Measurements from ENCODE around the gene STX16.

Gene STX16

DNA sequence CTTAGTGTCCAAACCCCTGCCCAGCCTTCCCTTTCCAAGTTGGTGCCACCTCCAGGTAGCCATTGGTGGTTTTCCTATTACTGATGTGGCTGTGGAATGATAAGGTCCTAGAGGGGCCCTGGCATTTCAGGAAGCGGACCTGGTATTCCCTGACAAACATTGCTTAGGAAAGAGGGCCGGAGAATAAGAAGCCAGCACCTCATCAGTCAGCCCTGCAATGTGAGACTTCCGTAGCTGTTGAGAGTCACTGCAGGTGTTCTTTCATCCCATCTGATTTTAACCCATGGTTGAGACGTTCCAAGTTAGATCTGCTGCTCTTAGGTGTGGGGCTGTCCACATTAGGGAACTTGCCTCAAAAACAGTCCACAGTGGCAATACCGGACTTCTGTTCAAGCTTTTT is 26.7 kb downstream of the STX16 start:
- DNase-seq = no peak

GRCh38 chr20:58678806-58679205 is 27.7 kb downstream of the STX16 start:
- DNase-seq = no peak

DNA sequence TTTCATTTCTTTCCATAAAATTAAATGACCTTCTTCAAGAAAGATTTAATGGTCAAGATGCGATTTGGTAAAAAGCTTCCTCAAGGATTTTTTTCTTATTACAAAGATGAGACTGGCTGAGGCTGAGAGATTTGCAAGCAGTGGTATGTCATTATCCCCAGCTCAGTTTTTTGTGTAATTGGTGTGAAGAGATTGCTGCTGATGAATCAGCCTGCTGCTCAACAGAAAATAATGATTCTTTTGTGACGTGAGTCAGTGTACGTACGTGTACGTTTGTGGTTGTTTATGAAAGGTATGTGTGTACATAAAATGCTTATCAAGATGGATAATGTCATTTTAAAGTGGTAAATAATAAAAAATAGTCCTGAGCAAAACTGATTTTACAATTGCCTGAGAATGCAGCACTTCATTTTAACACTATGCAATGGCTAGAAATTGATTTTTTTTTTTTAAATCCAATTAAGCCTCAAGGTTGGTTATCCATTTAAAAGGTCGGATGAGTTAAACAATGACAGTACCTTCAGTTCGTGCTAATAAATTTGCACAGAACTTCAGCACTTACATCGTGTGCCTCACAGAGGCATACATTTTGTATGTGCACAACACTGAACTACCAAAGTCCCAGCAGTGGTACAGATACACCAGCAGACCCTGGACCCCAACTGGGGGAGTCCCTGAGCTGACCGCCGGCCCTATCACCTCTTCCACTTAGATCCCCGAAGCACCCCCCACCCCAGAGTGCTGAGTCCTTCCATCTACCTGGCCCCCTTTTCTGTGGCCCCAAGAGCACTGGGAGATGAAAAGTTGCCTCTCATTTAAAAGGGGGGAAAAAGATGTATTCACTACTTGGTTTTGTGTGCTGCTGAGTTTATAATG is 31.8 kb downstream of the STX16 start:
- DNase-seq = no peak

DNA sequence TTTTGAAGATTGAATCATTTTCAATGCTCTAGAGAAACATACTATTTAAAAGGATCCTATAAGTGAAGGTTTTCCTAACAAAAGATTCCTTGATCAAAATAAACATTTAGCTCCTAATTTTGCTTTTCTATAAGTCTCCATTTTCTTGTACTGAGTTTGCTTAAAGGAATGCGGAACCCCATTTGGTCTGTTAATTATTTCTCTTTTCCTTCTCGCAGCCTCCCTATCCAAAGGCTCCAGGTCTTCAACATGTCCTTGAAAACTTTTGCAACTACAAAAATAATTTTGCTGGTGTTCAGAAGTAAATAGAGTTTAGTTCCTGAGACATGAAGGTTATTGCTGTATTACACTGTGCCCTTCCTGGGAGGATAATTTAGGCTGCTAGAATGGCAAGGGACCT is 33.2 kb downstream of the STX16 start:
- no peak for DNase-seq

GRCh38 chr20:58685988-58686387 is 34.9 kb downstream of the STX16 start:
- DNase-seq = no peak

DNA sequence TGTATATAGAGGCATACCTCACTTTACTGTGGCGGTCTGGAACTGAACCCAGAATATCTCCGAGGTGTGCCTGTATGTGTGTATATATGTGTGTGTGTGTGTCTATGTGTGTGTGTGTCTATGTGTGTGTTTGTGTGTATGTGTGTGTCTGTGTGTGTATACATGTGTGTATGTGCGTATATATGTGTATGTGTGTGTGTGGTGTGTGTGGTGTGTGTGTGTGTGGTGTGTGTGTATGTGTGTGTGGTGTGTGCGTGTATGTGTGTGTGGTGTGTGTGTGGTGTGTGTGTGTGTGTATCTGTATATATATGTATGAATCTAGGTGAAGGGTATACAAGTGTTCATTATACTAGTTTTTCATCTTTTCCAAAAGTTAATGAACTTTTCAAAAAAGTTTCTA is 37.3 kb downstream of the STX16 start:
- DNase-seq = no peak

DNA sequence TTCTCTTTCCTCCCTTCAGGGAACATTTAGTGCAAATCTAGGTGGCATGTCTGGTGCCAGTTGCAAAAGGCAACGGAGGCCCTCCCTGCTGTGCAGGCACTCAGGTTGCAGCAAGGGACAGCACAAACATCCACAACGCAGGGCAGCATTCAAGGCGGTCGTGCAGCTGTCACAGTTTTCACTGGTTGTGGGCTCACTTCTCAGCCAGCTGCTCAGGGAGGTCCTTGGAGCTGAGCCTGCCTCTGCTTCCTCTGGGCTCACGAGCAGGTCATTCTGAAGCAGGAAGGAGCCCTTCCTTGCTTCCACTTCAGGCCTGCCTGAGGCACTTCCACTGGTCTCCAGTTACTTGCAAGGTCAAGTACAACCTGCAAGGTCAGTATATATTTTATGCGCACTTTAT is 37.8 kb downstream of the STX16 start:
- no peak for DNase-seq

DNA sequence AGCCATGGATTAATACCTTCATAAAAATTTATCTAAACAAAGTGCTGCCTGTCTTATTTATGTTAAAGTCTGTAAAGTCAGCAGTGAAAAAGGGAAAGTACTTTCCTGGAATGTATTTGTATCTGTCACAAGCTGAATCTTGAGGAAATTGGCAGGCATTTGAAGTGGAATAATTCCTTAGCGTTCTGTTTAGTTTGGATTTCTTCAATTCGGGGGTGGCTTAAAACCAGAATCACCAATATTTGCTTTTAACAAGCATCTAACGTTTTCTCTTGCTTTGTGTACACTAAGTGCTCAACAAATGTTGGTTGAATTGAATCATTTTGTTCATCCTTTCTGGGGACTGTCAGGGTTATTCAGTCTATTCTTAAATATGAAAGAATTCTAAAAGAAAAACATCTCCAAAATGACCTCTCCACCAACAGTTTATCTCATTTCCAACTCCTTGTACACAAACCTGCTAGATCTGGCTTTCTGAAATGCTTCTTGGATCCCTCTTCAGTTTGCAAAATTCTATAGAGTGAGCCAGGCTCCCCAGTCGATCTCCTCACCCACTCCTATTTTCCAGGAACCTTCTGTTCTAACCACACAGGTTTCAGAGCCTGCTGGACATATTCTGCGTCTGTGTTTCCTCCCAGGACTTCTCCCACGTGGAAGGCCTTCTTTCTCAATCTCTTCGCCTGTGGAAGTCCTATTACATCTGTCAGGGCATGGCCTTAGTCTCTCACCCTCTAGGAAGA is 39.5 kb downstream of the STX16 start:
- no peak for DNase-seq

DNA sequence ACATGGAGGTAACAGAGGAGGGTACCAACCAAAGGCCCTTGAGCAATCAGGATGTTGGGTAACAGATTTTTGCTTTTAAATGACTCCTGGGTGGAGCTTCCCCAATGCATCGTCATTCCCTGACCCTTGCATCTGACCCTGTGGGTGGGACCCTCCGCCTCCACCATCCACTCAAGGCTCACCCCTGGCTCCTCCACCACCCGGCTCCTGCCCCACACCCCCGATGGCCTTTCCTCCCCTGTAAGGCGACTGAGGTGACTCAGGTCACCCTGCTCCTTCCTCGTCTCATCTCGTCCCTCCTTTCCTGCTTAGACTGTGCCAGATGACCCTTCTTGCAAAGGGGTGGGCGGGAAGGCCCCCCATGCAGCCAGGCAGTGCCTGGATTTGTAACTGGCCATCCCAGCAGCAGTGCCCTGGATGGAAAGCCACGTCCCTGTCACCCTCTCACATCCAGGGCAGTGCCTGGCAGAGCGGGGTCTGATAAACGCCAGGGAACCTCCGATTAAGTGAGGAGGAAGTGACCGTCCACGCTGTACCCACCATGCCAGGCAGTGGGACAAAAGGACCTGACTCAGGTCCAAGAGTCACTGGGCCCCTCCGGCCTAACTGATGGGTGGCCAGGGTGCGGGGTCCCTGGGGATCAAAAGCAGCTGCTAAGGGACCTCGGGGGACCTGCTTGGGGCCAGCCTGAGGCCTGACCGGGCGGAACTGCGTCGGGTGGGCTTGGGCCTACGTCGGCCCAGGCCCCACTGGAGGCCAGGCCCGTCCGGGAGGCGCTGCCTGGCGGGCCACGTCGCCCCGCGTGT is 40.9 kb downstream of the STX16 start:
- DNase-seq = no peak

- DNase-seq = no peak
Observed at GRCh38 chr20:58692579-58693225, 41.6 kb downstream of the STX16 start, which contains the start of gene NPEPL1. TSS of gene NPEPL1 (plus strand) at chr20:58692800. CDS start at chr20:58692901, 101 bp downstream.

DNA sequence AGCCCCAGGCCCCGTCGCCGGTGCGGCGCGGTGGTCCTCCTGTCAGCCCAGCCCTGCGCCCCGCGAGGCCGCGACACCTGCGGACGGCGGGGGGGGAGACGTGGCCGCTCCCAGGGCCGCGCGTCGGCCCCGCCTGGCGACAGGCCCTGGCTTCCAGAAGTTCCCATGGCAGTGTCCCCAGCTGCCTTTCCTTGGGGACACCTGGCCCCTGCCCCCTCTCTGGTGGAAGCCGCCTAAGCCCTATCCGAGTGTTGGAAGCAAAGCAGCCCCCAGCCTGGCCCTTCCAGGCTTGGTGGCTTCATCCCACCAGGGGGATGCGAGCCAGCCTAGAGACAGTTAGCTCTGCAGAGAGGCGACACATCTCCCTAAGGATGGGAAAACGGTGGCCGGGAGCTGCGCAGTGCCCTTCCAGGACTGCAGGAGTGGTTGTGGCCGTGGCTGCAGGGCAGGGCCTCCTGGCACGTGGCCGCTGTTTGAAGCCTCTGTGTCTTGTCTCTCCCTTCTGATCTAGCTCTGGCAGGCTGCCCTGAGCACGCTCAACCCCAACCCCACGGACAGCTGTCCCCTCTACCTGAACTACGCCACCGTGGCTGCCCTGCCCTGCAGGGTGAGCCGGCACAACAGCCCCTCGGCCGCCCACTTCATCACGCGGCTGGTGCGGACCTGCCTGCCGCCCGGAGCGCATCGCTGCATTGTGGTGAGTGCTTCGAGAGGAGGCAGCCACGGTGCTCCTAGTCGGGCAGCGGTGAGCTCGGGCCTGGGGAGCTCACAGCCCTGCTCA is 42.3 kb downstream of the STX16 start:
- DNase-seq = no peak

- DNase-seq = no peak
Observed at GRCh38 chr20:58694241-58695083, 43.4 kb downstream of the STX16 start.

DNA sequence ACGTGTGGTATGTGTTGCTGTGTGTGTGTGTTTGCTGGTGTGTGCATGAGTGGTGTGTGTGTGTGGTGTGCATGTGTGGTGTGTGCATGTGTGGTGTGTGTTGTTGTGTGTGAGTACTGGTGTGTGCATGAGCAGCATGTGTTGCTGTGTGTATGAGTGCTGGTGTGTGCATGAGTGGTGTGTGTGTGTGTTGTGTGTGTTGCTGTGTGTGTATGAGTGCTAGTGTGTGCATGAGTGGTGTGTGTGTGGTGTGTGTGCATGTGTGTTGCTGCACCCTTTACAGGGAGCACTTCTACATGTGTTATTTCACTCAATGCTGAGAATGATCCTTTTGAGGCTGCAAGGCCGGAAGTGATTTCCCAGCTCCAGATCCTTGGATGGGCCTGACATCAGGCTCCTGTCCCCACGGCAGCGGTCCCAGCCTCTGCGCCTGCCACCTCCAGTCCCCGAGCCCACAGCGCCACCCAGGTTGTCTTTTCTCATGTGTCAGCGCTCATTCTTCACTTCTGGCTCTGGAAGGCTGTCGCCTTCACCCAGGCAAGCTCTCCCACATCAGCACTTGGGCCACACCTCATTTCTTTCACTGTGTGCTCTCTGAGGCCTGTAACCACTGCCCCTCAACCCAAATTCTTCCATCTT is 44.1 kb downstream of the STX16 start:
- DNase-seq = no peak

DNA sequence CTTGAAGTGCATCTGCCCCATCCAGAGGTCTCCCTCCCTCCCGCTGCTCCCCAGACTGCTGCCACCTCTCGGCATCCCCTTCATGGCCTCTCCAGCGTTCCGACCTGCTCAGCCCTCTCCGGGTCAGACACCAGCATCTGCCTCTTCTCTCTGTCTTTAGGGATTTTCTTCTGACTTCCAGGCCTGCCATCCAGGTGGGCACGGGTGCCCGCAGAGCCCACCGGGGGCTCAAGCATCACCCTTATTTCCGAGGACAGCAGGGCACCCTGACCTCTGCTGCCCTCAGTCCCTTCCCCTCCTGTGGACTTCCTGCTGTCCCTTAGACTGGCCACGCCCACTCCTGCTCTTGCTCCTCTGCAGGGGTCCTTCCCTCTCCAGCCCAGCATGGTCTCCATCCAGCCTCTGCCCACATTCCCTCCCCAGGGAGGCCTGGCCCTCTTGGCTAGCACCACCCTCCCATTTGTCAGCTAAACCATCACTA is 44.9 kb downstream of the STX16 start:
- DNase-seq = no peak

GRCh38 chr20:58696411-58696961 is 45.4 kb downstream of the STX16 start:
- DNase-seq = no peak

DNA sequence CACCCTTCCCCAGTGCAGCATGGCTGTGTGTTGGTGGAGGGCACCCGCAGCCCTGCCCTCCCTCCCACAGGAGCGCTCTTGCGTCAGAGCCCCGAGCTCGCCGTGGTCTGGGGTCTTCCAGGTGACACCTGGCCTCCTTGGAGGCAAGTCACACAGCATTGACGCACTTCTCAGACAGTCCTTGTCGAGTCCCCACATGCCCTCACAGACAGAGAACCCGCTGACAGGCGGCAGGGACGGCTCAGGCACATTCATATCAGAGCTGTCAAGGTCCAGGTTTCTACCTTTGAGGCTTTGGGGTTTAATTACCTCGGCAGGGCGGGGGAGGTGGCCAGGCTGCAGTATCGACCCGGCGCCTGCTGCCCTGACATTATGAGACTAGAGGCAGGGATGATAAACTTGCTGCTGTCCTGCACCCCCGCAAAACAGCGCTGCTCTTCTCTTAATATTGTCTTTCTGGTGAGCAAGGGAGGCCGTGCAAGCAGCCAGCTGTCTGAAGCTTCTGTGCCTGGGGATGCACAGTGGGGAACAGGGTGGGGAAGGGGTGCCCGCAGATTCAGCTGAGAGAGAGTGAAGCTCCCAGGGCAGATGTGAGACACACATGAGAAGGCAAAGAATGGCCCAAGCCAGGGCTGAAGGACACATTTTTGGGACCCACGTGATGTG is 46.3 kb downstream of the STX16 start:
- DNase-seq = no peak

GRCh38 chr20:58697867-58698703 is 47.0 kb downstream of the STX16 start:
- no peak for DNase-seq
